Epithelial cell of proximal tubule (primary cell): ENCODE results near the gene SAMD11. TPM values are rescaled to one million over a fixed set of nuclear protein-coding genes. Genes with fewer than 3 reads are reported as not detected.
"Not testable (repeated sequence)": the region's sequence is repeated elsewhere in the genome, so short reads cannot be mapped to it uniquely, and the experiment has no call there.

Source experiments
- DNase-seq: peaks from one replicate; pipeline ENCODE4 v3.0.0-alpha.2; 2011; ENCODE audit warnings: low read depth
- H3K4me3 ChIP-seq: 2 replicates; pipeline ENCODE4 v1.5.1; 2011; ENCODE audit warnings: low read depth, mild to moderate bottlenecking, low read length
- CTCF ChIP-seq: conservative IDR thresholded peaks from 2 replicates; pipeline ENCODE4 v1.5.1; 2012; ENCODE audit warnings: low read depth, mild to moderate bottlenecking, low read length
- total RNA-seq: library from RNA; depleted of rRNA; stranded (reverse); fragments of >200 nt; gene quantifications from 2 replicates; pipeline ENCODE4 v1.2.3, GENCODE V29; 2015

Gene SAMD11
- total RNA-seq, 1 donor from 2014 or later: 3.5 TPM

GRCh38 chr1:975896-976683, 52.4 kb downstream of the SAMD11 start:
- DNase-seq: no peak
- peak overlapping the region; percentile 44 for H3K4me3 ChIP-seq
- TF ChIP-seq CTCF: peak; percentile 66

- DNase-seq, H3K4me3 ChIP-seq: not testable (repeated sequence)
These were observed 53.1 kb downstream of the SAMD11 start for GRCh38 chr1:976791-977190.

- DNase-seq: no peak
- TF ChIP-seq CTCF: no peak
- no peak overlapping the region for H3K4me3 ChIP-seq
These were observed 54.5 kb downstream of the SAMD11 start for GRCh38 chr1:978069-978834.

GRCh38 chr1:978835-979743, 55.4 kb downstream of the SAMD11 start:
- no peak overlapping the region for H3K4me3 ChIP-seq
- DNase-seq: no peak
- TF ChIP-seq CTCF: no peak

- no peak overlapping the region for H3K4me3 ChIP-seq
- DNase-seq: no peak
These were observed 56.0 kb downstream of the SAMD11 start for GRCh38 chr1:979744-980072.

GRCh38 chr1:980137-980571, 56.4 kb downstream of the SAMD11 start:
- H3K4me3 ChIP-seq: no peak overlapping the region
- DNase-seq: no peak
- TF ChIP-seq CTCF: no peak

More at GRCh38 chr1:979744-980072, 56.0 kb downstream of the SAMD11 start:
- no peak for TF ChIP-seq CTCF
